KMS-11 (cell line): ENCODE measurements around the gene PLD3.
"Not testable (repeated sequence)": the region's sequence is repeated elsewhere in the genome, so short reads cannot be mapped to it uniquely, and the experiment has no call there.

Experiments used
- H2AFZ ChIP-seq: fragments of 200-600 bp; sonication (generic); 2 replicates; pipeline ENCODE4 v1.6.1; 2016; ENCODE audit warnings: antibody characterized with exemption, mixed run types, low read depth
- H3K27ac ChIP-seq: fragments of 200-600 bp; sonication (generic); 2 replicates; pipeline ENCODE4 v1.6.1; 2016; ENCODE audit warnings: mild to moderate bottlenecking, mixed run types
- H3K27me3 ChIP-seq: fragments of 200-600 bp; sonication (generic); 2 replicates; pipeline ENCODE4 v1.6.1; 2017; ENCODE audit warnings: mild to moderate bottlenecking, low read depth, mixed run types, moderate library complexity; ENCODE audit not compliant: insufficient read depth
- H3K36me3 ChIP-seq: fragments of 200-600 bp; sonication (generic); 2 replicates; pipeline ENCODE4 v1.6.1; 2017; ENCODE audit warnings: mild to moderate bottlenecking, mixed run types; ENCODE audit not compliant: insufficient read depth
- H3K4me1 ChIP-seq: fragments of 200-600 bp; sonication (generic); 2 replicates; pipeline ENCODE4 v1.6.1; 2016; ENCODE audit warnings: mild to moderate bottlenecking, low read depth, mixed run types; ENCODE audit not compliant: poor library complexity, severe bottlenecking
- H3K4me2 ChIP-seq: fragments of 200-600 bp; sonication (generic); 2 replicates; pipeline ENCODE4 v1.7.0; 2016; ENCODE audit warnings: mild to moderate bottlenecking, mixed run types
- H3K4me3 ChIP-seq: fragments of 200-600 bp; sonication (generic); IDR thresholded peaks from 2 replicates; pipeline ENCODE4 v1.6.1; 2017; ENCODE audit warnings: low read depth, low read length, mixed read lengths; ENCODE audit not compliant: insufficient read depth
- H3K79me2 ChIP-seq: fragments of 200-600 bp; sonication (generic); 2 replicates; pipeline ENCODE4 v1.6.1; 2016; ENCODE audit warnings: low read depth, mixed run types; ENCODE audit not compliant: insufficient read depth
- H3K9ac ChIP-seq: fragments of 200-600 bp; sonication (generic); 2 replicates; pipeline ENCODE4 v1.6.1; 2016; ENCODE audit warnings: mild to moderate bottlenecking, mixed run types
- H4K20me1 ChIP-seq: fragments of 200-600 bp; sonication (generic); 2 replicates; pipeline ENCODE4 v1.6.1; 2016; ENCODE audit warnings: mild to moderate bottlenecking, mixed run types; ENCODE audit not compliant: insufficient read depth
- CTCF ChIP-seq: fragments of 200-600 bp; sonication (generic); conservative IDR thresholded peaks from 2 replicates; pipeline ENCODE4 v1.6.1; 2017; ENCODE audit warnings: low read depth, mild to moderate bottlenecking, antibody characterized with exemption, low read length, moderate library complexity, mixed read lengths

PLD3 gene

GRCh38 chr19:40332669-40333068 is 15.8 kb upstream of the PLD3 start:
- TF ChIP-seq CTCF = no peak
- no peaks in the 10 kb centered on the region for H4K20me1 ChIP-seq
- H3K4me3 ChIP-seq = no peak overlapping the region
- H3K4me2 ChIP-seq = no peak overlapping the region
- H3K4me1 ChIP-seq = peaks cover 3% of the 10 kb centered on the region
- H3K9ac ChIP-seq = no peak overlapping the region
- H2AFZ ChIP-seq = no peak overlapping the region
- H3K27me3 ChIP-seq = no peaks in the 10 kb centered on the region
- no peak overlapping the region for H3K27ac ChIP-seq
- H3K79me2 ChIP-seq = no peaks in the 10 kb centered on the region
- peaks cover 6% of the 10 kb centered on the region; the same call in 1 of the 2 replicates for H3K36me3 ChIP-seq

- H4K20me1 ChIP-seq, H3K9ac ChIP-seq, H3K27ac ChIP-seq, H3K27me3 ChIP-seq, H3K36me3 ChIP-seq, H3K4me3 ChIP-seq, H3K79me2 ChIP-seq, H3K4me2 ChIP-seq, H2AFZ ChIP-seq, H3K4me1 ChIP-seq: not testable (repeated sequence)
These were observed 15.4 kb upstream of the PLD3 start for GRCh38 chr19:40333083-40333482.

- H3K36me3 ChIP-seq = peaks cover 6% of the 10 kb centered on the region; the same call in 1 of the 2 replicates
- H2AFZ ChIP-seq = no peak overlapping the region
- no peak overlapping the region for H3K4me2 ChIP-seq
- H3K4me3 ChIP-seq = no peak overlapping the region
- no peaks in the 10 kb centered on the region for H3K79me2 ChIP-seq
- H3K9ac ChIP-seq = no peak overlapping the region
- H4K20me1 ChIP-seq = no peaks in the 10 kb centered on the region
- no peak for TF ChIP-seq CTCF
- H3K27me3 ChIP-seq = no peaks in the 10 kb centered on the region
- H3K4me1 ChIP-seq = peaks cover 3% of the 10 kb centered on the region
- no peak overlapping the region for H3K27ac ChIP-seq
These were observed 13.4 kb upstream of the PLD3 start for GRCh38 chr19:40335101-40335500.

GRCh38 chr19:40335855-40336600 is 12.5 kb upstream of the PLD3 start:
- no peak for TF ChIP-seq CTCF
- H3K4me3 ChIP-seq = no peak overlapping the region
- no peak overlapping the region for H3K9ac ChIP-seq
- H3K4me1 ChIP-seq = peaks cover 3% of the 10 kb centered on the region
- no peaks in the 10 kb centered on the region for H4K20me1 ChIP-seq
- H2AFZ ChIP-seq = no peak overlapping the region
- H3K27me3 ChIP-seq = no peaks in the 10 kb centered on the region
- H3K4me2 ChIP-seq = no peak overlapping the region
- H3K79me2 ChIP-seq = no peaks in the 10 kb centered on the region
- peaks cover 6% of the 10 kb centered on the region; the same call in 1 of the 2 replicates for H3K36me3 ChIP-seq
- no peak overlapping the region for H3K27ac ChIP-seq

GRCh38 chr19:40336601-40336900 is 11.9 kb upstream of the PLD3 start:
- Histone ChIP-seq H3K36me3 (peaks cover 6% of the 10 kb centered on the region; the same call in 1 of the 2 replicates), H4K20me1 (no peaks in the 10 kb centered on the region), H2AFZ (no peak overlapping the region), H3K4me2 (no peak overlapping the region), H3K27ac (no peak overlapping the region), H3K79me2 (no peaks in the 10 kb centered on the region), H3K9ac (no peak overlapping the region), H3K27me3 (no peaks in the 10 kb centered on the region), H3K4me3 (no peak overlapping the region), H3K4me1 (peaks cover 3% of the 10 kb centered on the region)
- no peak for TF ChIP-seq CTCF
